GM21717 (cell line): ENCODE results near the gene GAMT.

Experiments
- ATAC-seq: cut with Tn5 transposase; IDR thresholded peaks from one replicate; pipeline ENCODE4 v1.9.1; 2021; ENCODE audit warnings: mild to moderate bottlenecking, moderate library complexity; ENCODE audit not compliant: unreplicated experiment

Gene GAMT

GRCh38 chr19:1401889-1402217 is 511 bp upstream of the GAMT start:
- ATAC-seq = no peak

GRCh38 chr19:1400281-1401137 is 833 bp downstream of the GAMT start:
- ATAC-seq = no peak

- no peak for ATAC-seq
Observed at GRCh38 chr19:1399745-1400144, 1.6 kb downstream of the GAMT start.

- ATAC-seq = no peak
Observed at GRCh38 chr19:1399079-1399478, 2.3 kb downstream of the GAMT start.

- ATAC-seq = no peak
Observed at GRCh38 chr19:1397838-1398237, 3.5 kb downstream of the GAMT start.

GRCh38 chr19:1396768-1397679 is 4.3 kb downstream of the GAMT start:
- ATAC-seq = no peak

- no peak for ATAC-seq
Observed at GRCh38 chr19:1396019-1396767, 5.1 kb downstream of the GAMT start.

GRCh38 chr19:1395194-1396018 is 5.9 kb downstream of the GAMT start:
- no peak for ATAC-seq

- ATAC-seq = no peak
Observed at GRCh38 chr19:1394252-1395193, 6.8 kb downstream of the GAMT start.

- no peak for ATAC-seq
Observed at GRCh38 chr19:1393841-1394240, 7.5 kb downstream of the GAMT start.

- no peak for ATAC-seq
Observed at GRCh38 chr19:1392939-1393530, 8.3 kb downstream of the GAMT start.

- no peak for ATAC-seq
Observed at GRCh38 chr19:1392407-1392806, 8.9 kb downstream of the GAMT start.

- no peak for ATAC-seq
Observed at GRCh38 chr19:1390890-1391423, 10.4 kb downstream of the GAMT start.

GRCh38 chr19:1389033-1389940 is 12.1 kb downstream of the GAMT start:
- ATAC-seq = no peak

- no peak for ATAC-seq
Observed at GRCh38 chr19:1388637-1389026, 12.7 kb downstream of the GAMT start.

- ATAC-seq = no peak
Observed at GRCh38 chr19:1387684-1388636, 13.4 kb downstream of the GAMT start.
